GM23338 (cell line): Measurements from ENCODE around the gene EFCAB6. TPM values are rescaled to one million over a fixed set of nuclear protein-coding genes. Genes with fewer than 3 reads are reported as not detected.

ENCODE experiments used
- ATAC-seq: fragments of 200-7000 bp; cut with Tn5 transposase; 3 replicates; pipeline ENCODE4 v1.9.1; 2020
- DNase-seq: peaks from one replicate; pipeline ENCODE4 v3.0.0-alpha.2; 2015; ENCODE audit warnings: low spot score
- H2AFZ ChIP-seq: fragments of 200-600 bp; sonication (generic); 2 replicates; pipeline ENCODE4 v1.8.0; 2016; ENCODE audit warnings: antibody characterized with exemption, mild to moderate bottlenecking, moderate library complexity
- H3F3A ChIP-seq: fragments of 200-600 bp; sonication (generic); replicated peaks from 2 replicates; pipeline ENCODE4 v1.8.0; 2017; ENCODE audit warnings: antibody characterized with exemption, mixed run types, low read depth
- H3K27ac ChIP-seq: fragments of 200-600 bp; sonication (generic); 2 replicates; pipeline ENCODE4 v1.6.1; 2016; ENCODE audit warnings: low read depth
- H3K27me3 ChIP-seq: fragments of 200-600 bp; sonication (generic); 2 replicates; pipeline ENCODE4 v1.8.0; 2016; ENCODE audit warnings: mild to moderate bottlenecking, mixed run types, moderate library complexity; ENCODE audit not compliant: insufficient read depth
- H3K36me3 ChIP-seq: fragments of 200-600 bp; sonication (generic); 2 replicates; pipeline ENCODE4 v1.8.0; 2016; ENCODE audit warnings: mild to moderate bottlenecking; ENCODE audit not compliant: insufficient read depth
- H3K4me1 ChIP-seq: fragments of 200-600 bp; sonication (generic); 2 replicates; pipeline ENCODE4 v1.8.0; 2016; ENCODE audit warnings: mild to moderate bottlenecking, moderate library complexity; ENCODE audit not compliant: insufficient read depth
- H3K4me2 ChIP-seq: fragments of 200-600 bp; sonication (generic); 2 replicates; pipeline ENCODE4 v1.7.1; 2017; ENCODE audit warnings: mixed run types
- H3K4me3 ChIP-seq: fragments of 200-600 bp; sonication (generic); 2 replicates; pipeline ENCODE4 v1.6.1; 2016; ENCODE audit warnings: mixed run types
- H3K79me2 ChIP-seq: fragments of 200-600 bp; sonication (generic); replicated peaks from 2 replicates; pipeline ENCODE4 v1.8.0; 2017; ENCODE audit warnings: mild to moderate bottlenecking; ENCODE audit not compliant: insufficient read depth
- H3K9me2 ChIP-seq: fragments of 200-600 bp; sonication (generic); 2 replicates; pipeline ENCODE4 v1.8.0; 2017; ENCODE audit not compliant: insufficient read depth
- H4K20me1 ChIP-seq: fragments of 200-600 bp; sonication (generic); replicated peaks from 2 replicates; pipeline ENCODE4 v1.8.0; 2017; ENCODE audit warnings: mild to moderate bottlenecking; ENCODE audit not compliant: insufficient read depth
- H3K27ac Mint-ChIP-seq: 2 replicates; pipeline ENCODE4 v1.8.0; 2020; ENCODE audit warnings: inconsistent platforms, mild to moderate bottlenecking, moderate library complexity, mixed read lengths
- H3K27me3 Mint-ChIP-seq: 3 replicates; pipeline ENCODE4 v1.8.0; 2022; ENCODE audit warnings: low read depth, mild to moderate bottlenecking, moderate library complexity, mixed read lengths, inconsistent platforms; ENCODE audit not compliant: insufficient read depth, poor library complexity
- H3K36me3 Mint-ChIP-seq: 3 replicates; pipeline ENCODE4 v1.8.0; 2021; ENCODE audit warnings: low read depth, mild to moderate bottlenecking, inconsistent platforms, moderate library complexity, mixed read lengths
- H3K4me1 Mint-ChIP-seq: 3 replicates; pipeline ENCODE4 v1.8.0; 2020; ENCODE audit warnings: mild to moderate bottlenecking, inconsistent platforms, mixed read lengths
- H3K4me3 Mint-ChIP-seq: 3 replicates; pipeline ENCODE4 v1.8.0; 2021; ENCODE audit warnings: moderate library complexity, mild to moderate bottlenecking, inconsistent platforms, mixed read lengths
- H3K9me3 Mint-ChIP-seq: 3 replicates; pipeline ENCODE4 v1.8.0; 2020; ENCODE audit warnings: moderate library complexity, mild to moderate bottlenecking, inconsistent platforms, mixed read lengths
- EZH2 ChIP-seq: fragments of 200-600 bp; sonication (generic); IDR thresholded peaks from one replicate; pipeline ENCODE4 v1.8.0; 2017; ENCODE audit warnings: antibody characterized with exemption, mild to moderate bottlenecking, low read depth; ENCODE audit not compliant: unreplicated experiment
- JUNB ChIP-seq: IDR thresholded peaks from one replicate; pipeline ENCODE4 v1.6.1; 2016; ENCODE audit warnings: antibody characterized with exemption; ENCODE audit not compliant: unreplicated experiment
- NANOG ChIP-seq: IDR thresholded peaks from 2 replicates; pipeline ENCODE4 v1.6.1; 2016; ENCODE audit warnings: antibody characterized with exemption, borderline replicate concordance
- ZNF114 ChIP-seq: fragments of 250-450 bp; sonication (Bioruptor Pico); IDR thresholded peaks from 2 replicates; pipeline ENCODE4 v1.5.0; 2020; ENCODE audit warnings: mild to moderate bottlenecking, moderate library complexity
- polyA plus RNA-seq: library from polyadenylated mRNA; unstranded; fragments of >200 nt; fragmentation: Nextera tagmentation; extraction: Ambion mirVana; gene quantifications from 2 replicates; pipeline ENCODE4 v1.2.1, GENCODE V29; 2016
- total RNA-seq: library from RNA; depleted of rRNA; stranded (reverse); fragments of >200 nt; shearing (Covaris generic); gene quantifications from 2 replicates; pipeline ENCODE4 v1.2.3, GENCODE V29; 2014
- TF ChIP-seq, protein P1 (sequence below), 2 experiments: fragments of 200-600 bp in 1 of 2; sonication (generic) in 1 of 2; conservative IDR thresholded peaks; 2 replicates each; pipeline versions ENCODE4 v1.5.1 to v1.6.1; 2016 to 2017; ENCODE audit warnings: antibody characterized with exemption in 2 of 2, low read depth in 2 of 2, mild to moderate bottlenecking in 2 of 2, moderate library complexity in 1 of 2
- TF ChIP-seq, protein P2 (sequence below): IDR thresholded peaks from 2 replicates; pipeline ENCODE4 v1.6.1; 2016; ENCODE audit warnings: antibody characterized with exemption
- TF ChIP-seq, protein P3 (sequence below): fragments of 250-450 bp; sonication (Bioruptor Pico); IDR thresholded peaks from 2 replicates; pipeline ENCODE4 v1.5.0; 2020; ENCODE audit warnings: mild to moderate bottlenecking, moderate library complexity

EFCAB6 gene
- total and polyA plus RNA-seq, 2 experiments from 2014 or later, result 1.1 to 1.8 TPM

DNA sequence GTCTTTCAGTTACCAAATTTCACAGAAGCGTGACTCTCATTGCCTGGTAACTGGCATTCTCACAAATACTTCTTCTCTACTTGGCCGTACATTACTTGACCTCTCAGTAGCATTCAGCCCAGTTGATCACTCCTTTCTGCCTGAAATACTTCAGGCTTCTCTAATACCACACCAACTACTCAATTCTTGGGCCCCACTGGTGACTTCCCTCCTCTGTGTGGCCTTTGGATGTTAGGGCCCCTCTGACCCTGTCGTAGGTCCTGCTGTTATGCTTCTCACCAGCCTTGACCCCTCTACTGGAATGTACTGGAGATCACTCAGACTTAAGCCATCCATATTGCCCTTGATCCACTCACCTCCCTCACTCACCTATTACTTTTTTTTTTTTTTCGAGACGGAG is 2.2 kb upstream of the EFCAB6 start:
- Mint-ChIP-seq H3K27ac (no peak overlapping the region), H3K27me3 (peaks cover 3% of the 10 kb centered on the region), H3K36me3 (no peaks in the 10 kb centered on the region; the same call in 2 of the 3 replicates), H3K4me1 (peaks cover 13% of the 10 kb centered on the region), H3K4me3 (peak overlapping the region; percentile 4; the same call in 1 of the 3 replicates), H3K9me3 (no peaks in the 10 kb centered on the region)
- H3K36me3 ChIP-seq, result no peaks in the 10 kb centered on the region
- H3K4me2 ChIP-seq, result no peak overlapping the region
- H3K4me1 ChIP-seq, result peaks cover 12% of the 10 kb centered on the region
- DNase-seq (no peak), ATAC-seq (no peak)
- TF ChIP-seq JUNB, result no peak
- TF ChIP-seq, protein P1, sequence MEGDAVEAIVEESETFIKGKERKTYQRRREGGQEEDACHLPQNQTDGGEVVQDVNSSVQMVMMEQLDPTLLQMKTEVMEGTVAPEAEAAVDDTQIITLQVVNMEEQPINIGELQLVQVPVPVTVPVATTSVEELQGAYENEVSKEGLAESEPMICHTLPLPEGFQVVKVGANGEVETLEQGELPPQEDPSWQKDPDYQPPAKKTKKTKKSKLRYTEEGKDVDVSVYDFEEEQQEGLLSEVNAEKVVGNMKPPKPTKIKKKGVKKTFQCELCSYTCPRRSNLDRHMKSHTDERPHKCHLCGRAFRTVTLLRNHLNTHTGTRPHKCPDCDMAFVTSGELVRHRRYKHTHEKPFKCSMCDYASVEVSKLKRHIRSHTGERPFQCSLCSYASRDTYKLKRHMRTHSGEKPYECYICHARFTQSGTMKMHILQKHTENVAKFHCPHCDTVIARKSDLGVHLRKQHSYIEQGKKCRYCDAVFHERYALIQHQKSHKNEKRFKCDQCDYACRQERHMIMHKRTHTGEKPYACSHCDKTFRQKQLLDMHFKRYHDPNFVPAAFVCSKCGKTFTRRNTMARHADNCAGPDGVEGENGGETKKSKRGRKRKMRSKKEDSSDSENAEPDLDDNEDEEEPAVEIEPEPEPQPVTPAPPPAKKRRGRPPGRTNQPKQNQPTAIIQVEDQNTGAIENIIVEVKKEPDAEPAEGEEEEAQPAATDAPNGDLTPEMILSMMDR (conservative IDR thresholded peaks at IDR 0.05; ENCODE audit: low read depth in 2 of 2), result no peak
- no peak for TF ChIP-seq EZH2
- TF ChIP-seq ZNF114, result no peak
- no peak for TF ChIP-seq NANOG
- H2AFZ ChIP-seq, result no peak overlapping the region
- H3K4me3 ChIP-seq, result no peak overlapping the region
- H3K27ac ChIP-seq, result no peak overlapping the region
- no peaks in the 10 kb centered on the region for H3F3A ChIP-seq
- no peaks in the 10 kb centered on the region; the same call in 1 of the 2 replicates for H4K20me1 ChIP-seq
- H3K9me2 ChIP-seq, result no peaks in the 10 kb centered on the region
- peaks cover 5% of the 10 kb centered on the region; the same call in 1 of the 2 replicates for H3K79me2 ChIP-seq
- H3K27me3 ChIP-seq, result no peaks in the 10 kb centered on the region

DNA sequence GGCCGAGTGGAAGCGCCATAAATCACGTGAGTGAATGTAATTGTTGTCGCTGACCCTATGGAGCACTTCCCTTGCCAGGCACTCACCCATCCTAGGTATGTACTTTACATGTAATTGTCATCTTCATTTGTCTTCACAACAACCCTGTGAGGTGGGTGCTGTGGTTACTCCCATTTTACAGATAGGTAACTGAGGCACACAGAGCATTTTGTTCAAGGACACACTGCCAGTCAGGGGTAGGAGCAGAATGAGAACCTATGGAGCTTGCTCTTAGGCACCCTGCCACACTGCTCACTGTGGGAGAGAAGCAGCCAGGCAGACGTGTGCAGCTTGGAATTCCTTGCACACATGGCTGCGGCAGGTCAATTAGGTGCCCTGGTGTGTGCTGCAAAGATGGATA is 785 bp upstream of the EFCAB6 start:
- peak; percentile 10 for ATAC-seq
- Histone ChIP-seq H3K79me2 (peaks cover 5% of the 10 kb centered on the region; the same call in 1 of the 2 replicates), H3K36me3 (no peaks in the 10 kb centered on the region), H3K4me2 (peak overlapping the region; percentile 96), H4K20me1 (no peaks in the 10 kb centered on the region; the same call in 1 of the 2 replicates), H3K27me3 (no peaks in the 10 kb centered on the region), H3K4me3 (peak overlapping the region; percentile 88), H3F3A (no peaks in the 10 kb centered on the region), H3K27ac (no peak overlapping the region; the same call in 1 of the 2 replicates), H2AFZ (peak overlapping the region; percentile 99), H3K4me1 (peaks cover 12% of the 10 kb centered on the region), H3K9me2 (no peaks in the 10 kb centered on the region)
- no peaks in the 10 kb centered on the region; the same call in 2 of the 3 replicates for H3K36me3 Mint-ChIP-seq
- peaks cover 3% of the 10 kb centered on the region for H3K27me3 Mint-ChIP-seq
- H3K27ac Mint-ChIP-seq, result 0 out of 2 replicates have a peak overlapping the region, but pooled peaks have one; percentile 92
- peak overlapping the region; percentile 95 for H3K4me3 Mint-ChIP-seq
- H3K9me3 Mint-ChIP-seq, result no peaks in the 10 kb centered on the region
- peaks cover 13% of the 10 kb centered on the region for H3K4me1 Mint-ChIP-seq
- TF ChIP-seq, protein P2, sequence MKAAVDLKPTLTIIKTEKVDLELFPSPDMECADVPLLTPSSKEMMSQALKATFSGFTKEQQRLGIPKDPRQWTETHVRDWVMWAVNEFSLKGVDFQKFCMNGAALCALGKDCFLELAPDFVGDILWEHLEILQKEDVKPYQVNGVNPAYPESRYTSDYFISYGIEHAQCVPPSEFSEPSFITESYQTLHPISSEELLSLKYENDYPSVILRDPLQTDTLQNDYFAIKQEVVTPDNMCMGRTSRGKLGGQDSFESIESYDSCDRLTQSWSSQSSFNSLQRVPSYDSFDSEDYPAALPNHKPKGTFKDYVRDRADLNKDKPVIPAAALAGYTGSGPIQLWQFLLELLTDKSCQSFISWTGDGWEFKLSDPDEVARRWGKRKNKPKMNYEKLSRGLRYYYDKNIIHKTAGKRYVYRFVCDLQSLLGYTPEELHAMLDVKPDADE, result no peak
- TF ChIP-seq, protein P3, sequence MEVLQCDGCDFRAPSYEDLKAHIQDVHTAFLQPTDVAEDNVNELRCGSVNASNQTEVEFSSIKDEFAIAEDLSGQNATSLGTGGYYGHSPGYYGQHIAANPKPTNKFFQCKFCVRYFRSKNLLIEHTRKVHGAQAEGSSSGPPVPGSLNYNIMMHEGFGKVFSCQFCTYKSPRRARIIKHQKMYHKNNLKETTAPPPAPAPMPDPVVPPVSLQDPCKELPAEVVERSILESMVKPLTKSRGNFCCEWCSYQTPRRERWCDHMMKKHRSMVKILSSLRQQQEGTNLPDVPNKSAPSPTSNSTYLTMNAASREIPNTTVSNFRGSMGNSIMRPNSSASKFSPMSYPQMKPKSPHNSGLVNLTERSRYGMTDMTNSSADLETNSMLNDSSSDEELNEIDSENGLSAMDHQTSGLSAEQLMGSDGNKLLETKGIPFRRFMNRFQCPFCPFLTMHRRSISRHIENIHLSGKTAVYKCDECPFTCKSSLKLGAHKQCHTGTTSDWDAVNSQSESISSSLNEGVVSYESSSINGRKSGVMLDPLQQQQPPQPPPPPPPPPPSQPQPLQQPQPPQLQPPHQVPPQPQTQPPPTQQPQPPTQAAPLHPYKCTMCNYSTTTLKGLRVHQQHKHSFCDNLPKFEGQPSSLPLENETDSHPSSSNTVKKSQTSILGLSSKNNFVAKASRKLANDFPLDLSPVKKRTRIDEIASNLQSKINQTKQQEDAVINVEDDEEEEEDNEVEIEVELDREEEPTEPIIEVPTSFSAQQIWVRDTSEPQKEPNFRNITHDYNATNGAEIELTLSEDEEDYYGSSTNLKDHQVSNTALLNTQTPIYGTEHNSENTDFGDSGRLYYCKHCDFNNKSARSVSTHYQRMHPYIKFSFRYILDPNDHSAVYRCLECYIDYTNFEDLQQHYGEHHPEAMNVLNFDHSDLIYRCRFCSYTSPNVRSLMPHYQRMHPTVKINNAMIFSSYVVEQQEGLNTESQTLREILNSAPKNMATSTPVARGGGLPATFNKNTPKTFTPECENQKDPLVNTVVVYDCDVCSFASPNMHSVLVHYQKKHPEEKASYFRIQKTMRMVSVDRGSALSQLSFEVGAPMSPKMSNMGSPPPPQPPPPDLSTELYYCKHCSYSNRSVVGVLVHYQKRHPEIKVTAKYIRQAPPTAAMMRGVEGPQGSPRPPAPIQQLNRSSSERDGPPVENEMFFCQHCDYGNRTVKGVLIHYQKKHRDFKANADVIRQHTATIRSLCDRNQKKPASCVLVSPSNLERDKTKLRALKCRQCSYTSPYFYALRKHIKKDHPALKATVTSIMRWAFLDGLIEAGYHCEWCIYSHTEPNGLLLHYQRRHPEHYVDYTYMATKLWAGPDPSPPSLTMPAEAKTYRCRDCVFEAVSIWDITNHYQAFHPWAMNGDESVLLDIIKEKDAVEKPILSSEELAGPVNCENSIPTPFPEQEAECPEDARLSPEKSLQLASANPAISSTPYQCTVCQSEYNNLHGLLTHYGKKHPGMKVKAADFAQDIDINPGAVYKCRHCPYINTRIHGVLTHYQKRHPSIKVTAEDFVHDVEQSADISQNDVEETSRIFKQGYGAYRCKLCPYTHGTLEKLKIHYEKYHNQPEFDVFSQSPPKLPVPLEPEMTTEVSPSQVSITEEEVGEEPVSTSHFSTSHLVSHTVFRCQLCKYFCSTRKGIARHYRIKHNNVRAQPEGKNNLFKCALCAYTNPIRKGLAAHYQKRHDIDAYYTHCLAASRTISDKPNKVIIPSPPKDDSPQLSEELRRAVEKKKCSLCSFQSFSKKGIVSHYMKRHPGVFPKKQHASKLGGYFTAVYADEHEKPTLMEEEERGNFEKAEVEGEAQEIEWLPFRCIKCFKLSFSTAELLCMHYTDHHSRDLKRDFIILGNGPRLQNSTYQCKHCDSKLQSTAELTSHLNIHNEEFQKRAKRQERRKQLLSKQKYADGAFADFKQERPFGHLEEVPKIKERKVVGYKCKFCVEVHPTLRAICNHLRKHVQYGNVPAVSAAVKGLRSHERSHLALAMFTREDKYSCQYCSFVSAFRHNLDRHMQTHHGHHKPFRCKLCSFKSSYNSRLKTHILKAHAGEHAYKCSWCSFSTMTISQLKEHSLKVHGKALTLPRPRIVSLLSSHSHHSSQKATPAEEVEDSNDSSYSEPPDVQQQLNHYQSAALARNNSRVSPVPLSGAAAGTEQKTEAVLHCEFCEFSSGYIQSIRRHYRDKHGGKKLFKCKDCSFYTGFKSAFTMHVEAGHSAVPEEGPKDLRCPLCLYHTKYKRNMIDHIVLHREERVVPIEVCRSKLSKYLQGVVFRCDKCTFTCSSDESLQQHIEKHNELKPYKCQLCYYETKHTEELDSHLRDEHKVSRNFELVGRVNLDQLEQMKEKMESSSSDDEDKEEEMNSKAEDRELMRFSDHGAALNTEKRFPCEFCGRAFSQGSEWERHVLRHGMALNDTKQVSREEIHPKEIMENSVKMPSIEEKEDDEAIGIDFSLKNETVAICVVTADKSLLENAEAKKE (CRISPR knock-in tag), result no peak
- no peak for DNase-seq
